ELF-1 (cell line): ENCODE results near the gene OVOL2.
A peak's percentile ranks its signal among the peaks of the same experiment; 100 is the strongest.

Experiments
- DNase-seq: peaks from one replicate; pipeline ENCODE4 v3.0.0-alpha.2; 2016; ENCODE audit warnings: low read depth, low spot score

Gene OVOL2

DNA sequence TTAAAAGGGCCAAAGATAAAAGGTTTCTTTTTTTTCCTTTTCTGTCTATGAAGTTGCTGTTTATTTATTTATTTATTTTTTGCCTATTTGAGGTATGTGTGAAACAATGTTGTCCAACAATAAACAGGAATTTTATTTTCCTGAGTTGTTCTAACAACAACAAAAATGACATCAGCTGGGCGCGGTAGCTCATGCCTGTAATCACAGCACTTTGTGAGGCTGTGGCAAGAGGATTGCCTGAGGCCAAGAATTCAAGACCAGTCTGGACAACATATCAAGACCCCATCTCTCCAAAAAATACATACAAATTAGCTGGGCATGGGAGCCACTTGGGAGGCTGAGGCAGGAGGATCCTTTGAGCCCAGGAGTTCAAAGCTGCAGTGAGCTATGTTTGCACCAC is 44.8 kb downstream of the OVOL2 start:
- DNase-seq = no peak

DNA sequence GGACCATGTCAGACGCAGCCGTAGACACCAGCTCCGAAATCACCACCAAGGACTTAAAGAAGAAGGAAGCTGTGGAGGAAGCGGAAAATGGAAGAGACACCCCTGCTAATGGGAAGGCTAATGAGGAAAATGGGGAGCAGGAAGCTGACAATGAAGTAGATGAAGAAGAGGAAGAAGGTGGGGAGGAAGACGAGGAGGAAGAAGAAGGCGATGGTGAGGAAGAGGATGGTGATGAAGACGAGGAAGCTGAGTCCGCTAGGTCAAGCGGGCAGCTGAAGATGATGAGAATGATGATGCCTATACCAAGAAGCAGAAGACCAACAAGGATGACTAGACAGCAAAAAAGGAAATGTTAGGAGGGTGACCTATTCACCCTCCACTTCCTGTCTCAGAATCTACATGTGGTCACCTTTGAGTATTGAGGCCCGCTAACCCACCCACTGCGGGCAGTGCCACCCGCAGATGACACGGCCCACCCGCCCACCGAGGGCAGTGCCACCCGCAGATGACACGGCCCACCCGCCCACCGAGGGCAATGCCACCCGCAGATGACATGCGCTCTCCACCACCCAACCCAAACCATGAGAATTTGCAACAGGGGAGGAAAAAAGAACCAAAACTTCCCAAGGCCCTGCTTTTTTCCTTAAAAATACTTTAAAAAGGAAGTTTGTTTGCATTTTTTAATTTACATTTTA is 45.6 kb downstream of the OVOL2 start:
- DNase-seq = no peak

DNA sequence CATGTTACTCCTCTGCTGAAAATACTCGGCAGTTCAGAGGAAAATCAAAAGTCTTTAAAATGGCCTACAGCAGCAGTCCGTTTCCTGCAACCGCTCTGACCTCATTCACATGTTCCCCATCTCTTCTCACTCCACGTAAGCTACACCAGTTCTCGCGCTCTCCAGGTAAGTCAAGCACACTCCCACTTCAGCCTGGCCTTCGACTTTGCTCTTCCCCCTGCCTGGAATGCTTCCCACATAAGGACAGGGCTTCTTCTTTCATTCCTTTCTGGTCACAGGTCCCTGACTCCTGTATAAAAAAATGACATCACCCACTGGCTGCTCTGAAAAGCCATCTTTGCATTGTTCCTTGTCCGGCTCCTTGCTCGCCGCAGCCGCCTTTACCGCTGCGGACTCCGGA is 46.2 kb downstream of the OVOL2 start:
- DNase-seq = peak; percentile 23

DNA sequence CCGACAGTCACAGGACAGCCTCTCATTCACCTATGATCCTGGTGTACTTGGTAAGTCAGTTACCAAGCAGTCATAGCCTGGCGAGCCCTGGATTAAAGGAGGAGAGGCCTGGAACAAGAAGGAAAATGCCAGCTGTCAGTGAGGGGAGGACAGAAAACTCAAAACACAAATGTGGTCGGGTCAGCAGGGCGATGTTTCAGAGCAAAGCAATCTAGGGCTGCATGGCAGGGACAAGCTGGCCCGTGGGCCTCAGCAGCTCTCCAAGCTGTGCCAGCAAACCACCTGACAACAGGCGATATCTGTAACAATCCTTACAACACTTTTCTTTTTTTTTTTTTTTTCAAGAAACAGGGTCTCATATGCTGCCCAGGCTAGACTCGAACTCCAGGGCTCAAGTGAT is 48.6 kb downstream of the OVOL2 start:
- DNase-seq = no peak

DNA sequence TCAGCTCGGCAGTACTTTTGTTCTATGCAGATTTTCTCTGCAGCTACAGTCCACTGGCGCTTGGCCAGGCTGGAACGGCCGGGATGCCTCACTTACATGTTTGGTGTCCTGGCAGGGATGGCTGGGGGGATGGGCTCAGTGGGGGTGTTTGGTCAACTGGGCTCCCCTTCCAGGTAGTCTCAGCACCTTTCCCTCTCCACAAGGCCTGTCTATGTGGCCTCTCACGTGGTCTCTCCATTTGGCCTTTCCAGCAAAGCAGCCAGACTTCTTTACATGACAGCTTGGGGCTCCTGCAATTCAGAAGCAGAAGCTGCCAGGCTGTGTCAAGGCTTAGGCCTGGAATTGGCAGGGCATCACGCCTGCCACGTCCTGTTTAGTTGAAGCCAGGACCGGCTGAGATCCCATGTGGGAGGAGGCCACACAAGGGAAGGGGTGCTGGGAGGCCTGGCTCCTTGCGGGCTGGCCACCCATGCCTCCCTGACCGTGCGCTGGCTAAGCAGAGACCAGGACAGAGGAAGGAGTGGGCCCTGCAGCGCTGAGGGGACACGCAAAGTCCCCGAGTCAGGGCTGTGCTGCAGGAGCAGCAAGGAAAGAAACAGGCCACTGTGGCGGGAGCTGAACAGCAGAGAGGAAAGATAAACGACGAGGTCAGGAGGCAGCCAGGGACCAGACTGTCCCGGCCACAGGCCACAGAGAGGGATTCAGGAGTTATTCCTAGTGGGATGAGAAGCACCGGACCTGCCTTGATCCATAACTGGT is 50.0 kb downstream of the OVOL2 start:
- no peak for DNase-seq

DNA sequence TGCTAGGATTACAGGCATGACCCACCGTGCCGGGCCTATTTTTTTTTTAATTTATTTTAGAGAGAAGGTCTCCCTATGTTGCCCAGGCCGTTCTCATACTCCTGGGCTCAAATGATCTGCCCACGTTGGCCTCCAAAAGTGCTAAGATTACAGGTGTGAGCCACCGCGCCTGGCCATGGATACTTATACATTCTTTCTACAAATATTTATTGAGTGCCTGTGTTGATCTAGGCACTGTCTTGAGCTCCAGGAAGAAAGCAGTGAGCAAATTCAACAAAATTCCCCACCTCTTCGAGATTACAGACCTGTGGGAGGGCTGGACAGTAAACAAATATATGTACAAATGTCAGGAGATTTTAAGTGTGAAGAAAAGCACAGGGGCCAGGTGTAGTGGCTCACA is 51.0 kb downstream of the OVOL2 start:
- DNase-seq = no peak

DNA sequence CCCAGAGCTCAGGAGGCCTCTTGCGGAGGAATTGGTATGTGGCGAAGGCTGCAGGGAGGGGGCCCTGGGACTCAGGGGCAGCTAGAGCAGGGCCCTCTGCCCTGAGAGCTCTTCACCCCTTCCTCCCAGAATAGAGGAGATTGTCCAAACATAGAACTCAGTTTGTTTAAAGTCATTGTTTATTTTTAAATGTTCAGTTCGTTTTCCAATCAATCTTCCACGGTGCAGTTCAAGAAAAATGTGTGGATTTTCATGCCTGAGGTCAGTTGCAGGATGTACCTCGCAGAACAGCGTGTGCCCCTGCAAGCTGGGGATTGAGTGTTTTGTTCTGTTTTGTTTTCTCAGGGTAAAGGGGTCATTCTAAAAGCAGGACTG is 51.7 kb downstream of the OVOL2 start:
- no peak for DNase-seq

DNA sequence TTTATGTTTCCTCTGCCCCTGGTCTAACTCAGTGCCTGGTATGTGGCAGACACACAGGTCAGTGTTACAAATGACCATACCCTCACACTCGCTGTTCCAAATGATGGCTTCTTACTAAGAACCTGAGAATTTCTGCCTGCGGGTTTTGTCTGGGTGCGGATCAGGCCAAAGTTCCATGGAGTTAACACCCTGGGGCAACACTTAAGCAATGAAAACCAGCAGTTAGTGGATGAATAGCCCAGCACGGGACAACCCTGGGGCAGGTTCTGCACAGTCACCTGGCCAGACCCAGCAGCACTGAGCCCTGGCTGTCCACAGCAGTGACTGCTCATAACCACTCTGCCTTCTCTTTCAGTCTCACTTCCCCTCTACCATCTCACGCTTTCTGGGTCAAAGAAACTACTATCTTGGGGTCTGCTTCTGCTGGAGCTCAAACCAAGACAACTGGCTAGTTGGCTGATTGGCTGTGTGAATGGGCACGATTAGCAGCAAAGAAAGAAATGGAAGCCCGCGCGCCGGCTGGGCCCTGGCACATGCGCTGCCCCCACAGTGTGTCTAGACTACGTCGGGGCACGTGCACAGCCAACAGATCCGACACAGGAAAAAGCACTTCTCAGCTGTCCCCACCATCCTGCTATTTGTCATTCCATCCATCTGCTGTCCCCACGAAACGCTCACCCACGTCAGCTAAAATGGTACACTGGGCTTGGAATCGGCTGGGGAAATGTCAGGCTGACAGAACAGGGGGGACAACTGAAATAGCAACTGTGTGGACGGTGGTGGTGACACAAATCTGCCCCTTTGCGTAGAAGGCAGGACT is 52.3 kb downstream of the OVOL2 start:
- DNase-seq = peak; percentile 94

DNA sequence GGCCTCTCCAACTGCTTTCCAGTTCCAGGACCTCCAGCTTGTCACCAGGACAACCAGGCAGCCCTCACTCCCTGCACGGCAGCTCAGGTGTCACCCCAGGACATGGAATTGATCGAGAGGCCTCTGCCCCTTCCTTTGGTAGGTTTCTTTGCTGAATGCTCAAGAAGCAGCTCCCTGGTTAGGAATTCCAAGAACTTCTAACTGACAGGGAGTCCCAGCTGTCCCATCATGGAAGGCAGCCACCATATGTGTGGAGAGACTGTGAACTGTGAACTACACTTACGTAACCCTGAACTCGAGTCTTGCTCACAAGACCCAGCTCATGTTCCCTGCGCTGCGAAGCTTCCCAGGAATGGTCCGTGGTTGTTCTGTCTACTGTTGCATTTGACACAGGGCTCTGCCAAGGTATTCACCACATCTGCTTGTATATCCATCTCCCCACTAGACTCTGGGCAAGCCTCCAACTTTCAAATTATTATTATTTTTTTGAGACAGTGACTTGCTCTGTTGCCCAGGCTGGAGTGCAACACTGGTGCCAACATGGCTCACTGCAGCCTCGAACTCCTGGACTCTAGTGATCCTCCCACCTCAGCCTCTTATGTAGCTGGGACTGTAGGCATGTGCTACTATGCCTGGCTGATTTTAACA is 53.2 kb downstream of the OVOL2 start:
- DNase-seq = peak; percentile 66

DNA sequence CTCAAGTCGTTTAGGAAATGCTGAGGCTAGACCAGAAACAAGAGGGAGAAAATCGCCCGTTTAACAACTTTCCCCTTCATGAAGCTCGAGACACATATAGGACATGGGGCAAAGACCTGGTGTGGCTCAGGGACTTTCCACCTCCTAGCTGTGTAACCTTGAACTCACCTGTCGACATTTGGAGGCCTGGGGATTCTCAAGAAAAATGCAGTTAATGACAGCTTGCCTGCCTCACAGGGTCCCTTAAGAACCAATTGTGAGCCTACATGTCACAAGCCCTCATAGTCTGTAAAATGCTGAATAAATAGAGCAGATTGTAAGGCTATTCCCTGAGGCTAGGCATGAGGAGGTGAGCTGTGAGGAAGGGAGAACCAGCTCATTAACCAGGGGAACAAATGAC is 53.8 kb downstream of the OVOL2 start:
- no peak for DNase-seq

DNA sequence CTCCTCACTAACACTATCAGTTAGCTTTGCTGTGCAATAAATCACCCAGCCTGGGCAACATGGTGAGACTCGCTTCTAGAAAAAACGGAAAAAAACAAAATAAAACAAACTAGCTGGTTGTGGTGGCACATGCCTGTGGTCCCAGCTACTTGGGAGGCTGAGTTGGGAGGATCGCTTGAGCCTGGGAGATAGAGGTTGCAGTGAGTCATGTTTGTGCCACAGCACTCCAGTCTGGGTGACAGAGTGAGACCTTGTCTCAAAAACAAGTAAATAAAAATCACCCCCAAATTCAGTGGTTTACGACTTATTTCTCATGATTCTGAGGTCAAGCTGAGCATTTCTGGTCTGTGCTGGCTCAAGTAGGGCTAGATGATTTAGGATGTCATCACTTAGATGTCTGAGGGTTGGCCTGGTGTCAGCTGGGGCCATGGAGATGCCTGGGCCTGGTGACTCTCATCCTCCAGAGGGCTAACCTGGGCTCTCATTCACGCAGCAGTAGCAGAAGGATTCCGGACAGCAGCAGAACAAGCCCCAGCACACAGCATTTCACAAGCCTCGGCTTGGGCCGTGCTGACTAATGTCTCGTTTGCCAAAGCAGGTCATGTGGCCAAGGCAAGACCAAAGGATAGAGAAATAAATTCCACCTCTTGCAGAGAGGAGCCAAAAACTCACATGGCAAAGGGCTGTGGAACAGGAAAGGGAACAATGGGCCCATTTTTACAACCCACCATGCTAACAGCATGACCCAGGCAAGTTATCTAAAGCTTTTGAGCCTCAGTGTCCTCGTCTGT is 56.4 kb downstream of the OVOL2 start:
- peak; percentile 46 for DNase-seq

DNA sequence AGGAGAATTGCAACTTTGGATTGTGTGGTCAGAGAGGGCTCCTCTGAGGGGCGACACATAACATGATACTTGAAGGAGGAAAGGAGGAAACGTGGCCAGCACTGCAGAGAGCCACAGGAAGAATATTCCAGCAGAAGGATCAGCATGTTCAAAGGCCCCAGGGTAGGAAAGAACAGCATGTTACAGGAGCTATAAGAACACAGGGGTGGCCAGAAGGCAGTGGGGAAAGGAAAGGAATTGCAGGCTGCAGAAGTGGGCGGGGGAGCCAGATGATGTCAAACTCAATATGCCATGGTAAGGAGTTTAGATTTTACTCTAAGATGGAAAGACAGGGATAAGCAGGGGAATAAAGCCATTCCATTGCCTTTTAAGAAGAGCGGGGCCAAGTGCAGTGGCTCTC is 58.1 kb downstream of the OVOL2 start:
- no peak for DNase-seq

DNA sequence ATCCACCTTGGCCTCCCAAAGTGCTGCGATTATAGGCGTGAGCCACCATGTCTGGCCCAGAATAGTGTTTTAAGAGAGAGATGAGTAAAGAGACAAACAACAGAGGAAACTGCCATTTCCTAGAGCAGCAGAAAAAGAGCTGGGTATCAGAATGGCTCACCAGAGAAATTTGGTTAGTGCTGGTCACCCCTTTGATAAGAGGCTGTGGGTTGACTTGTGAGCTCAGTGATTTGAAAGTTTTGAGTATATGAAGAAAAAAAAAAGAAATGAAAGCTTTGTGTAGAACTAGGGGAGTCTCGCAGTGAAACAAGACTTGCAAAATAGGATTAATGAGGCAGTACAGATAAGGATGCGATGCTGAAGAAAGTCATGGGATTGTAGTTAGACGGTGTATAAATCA is 59.3 kb downstream of the OVOL2 start:
- DNase-seq = no peak

DNA sequence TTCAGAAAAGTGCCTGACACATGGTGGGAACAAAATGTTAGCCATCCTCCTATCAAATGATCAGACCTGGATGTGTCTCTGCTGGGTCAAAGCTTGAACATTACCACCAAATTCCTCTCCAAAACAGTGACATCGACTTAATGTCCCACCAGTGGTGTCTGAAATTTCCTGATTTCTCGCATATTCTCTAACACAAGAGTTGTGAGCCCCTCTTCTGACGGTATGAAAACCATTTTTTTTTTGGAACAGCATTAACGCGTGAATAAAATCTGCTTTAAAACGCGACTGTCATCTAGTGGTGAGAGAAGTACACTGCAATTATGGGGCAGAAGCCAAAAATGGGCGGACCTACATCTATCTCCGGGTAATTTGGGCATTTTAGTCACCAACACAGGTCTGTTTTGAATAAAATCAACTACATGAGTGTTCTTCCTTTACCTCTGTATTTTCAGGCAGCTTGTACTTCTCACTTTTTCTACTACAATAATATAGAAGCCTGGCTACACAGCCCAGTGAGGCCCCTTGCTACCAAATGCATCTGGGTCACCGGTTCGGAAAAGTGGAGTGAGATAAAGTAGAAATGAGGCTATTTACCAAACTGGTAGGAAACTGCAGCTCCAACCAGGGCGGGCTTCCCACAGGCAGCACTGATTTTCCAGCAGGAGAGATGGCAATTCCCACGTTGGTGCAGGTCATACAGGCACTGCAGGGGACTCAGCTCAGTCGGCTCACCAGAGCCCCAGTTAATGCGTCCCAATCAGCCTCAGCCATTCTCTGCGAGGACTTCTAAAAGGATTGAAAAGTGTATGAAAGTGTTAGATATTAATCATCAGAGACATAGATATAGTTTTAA is 61.5 kb downstream of the OVOL2 start:
- peak; percentile 43 for DNase-seq

DNA sequence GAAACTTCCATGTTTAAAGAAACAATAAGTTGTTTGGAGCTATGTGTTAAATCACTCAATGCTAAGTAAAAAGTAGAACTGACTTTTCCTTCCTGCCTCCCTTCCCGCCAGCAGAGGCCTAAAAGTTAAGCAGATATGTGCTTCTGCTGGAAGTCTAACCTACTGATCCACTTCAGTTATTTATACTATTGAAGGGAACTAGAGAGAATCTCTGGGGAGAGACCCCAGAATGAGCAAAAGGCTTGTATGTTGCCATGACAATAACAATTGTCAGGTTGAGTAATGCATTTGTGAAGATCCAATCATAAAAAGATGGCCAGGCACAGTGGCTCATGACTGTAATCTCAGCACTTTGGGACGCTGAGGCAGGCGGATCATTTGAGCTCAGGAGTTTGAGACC is 64.2 kb downstream of the OVOL2 start:
- no peak for DNase-seq

DNA sequence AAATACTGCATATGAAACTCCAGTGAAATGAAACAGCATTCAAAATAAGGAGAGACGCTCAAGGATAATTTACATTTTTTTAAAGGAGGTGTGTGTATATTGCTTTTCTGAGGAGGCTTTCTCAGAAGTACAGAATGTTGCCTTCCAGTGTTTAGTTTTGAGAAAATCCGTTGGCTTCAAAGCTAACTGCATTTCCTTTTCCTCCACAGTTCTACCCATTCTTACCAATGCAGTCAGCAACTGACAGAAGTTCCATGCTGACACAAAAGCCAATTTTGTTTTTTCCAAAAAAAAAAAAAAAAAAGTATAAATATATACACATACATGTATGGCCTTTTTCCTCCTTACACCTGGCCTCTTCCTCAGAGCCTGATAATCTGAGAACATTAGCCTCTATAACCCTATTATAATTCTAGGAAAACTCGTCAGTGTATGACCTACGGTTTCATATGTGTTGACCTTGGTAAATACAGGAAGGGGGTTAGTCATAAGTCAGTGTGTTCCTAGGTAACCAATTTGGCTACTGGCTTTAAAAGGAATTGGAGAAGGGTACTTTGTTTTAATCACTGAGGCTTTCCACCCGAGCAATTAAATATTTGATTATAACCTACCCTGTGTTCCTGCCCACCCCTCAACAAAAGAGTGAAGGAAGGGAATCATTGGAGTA is 64.7 kb downstream of the OVOL2 start:
- no peak for DNase-seq

DNA sequence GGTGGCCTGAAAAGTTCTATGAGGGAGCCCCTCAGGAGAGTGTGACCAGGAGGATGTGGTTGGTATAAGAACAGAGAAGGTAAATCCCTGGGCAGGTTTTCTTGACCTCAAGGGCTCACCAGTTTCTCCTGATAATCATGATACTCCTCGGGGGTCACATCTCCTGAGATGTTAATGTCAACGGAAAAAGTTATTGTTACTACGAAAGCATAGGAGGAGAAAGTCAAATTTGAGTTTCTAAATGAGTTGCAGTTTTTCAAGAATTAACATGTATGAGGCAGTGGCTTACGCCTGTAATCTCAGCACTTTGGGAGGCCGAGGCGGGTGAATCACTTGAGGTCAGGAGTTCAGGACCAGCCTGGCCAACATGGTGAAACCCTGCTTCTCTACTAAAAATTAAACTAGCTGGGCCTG is 65.5 kb downstream of the OVOL2 start:
- DNase-seq = no peak

DNA sequence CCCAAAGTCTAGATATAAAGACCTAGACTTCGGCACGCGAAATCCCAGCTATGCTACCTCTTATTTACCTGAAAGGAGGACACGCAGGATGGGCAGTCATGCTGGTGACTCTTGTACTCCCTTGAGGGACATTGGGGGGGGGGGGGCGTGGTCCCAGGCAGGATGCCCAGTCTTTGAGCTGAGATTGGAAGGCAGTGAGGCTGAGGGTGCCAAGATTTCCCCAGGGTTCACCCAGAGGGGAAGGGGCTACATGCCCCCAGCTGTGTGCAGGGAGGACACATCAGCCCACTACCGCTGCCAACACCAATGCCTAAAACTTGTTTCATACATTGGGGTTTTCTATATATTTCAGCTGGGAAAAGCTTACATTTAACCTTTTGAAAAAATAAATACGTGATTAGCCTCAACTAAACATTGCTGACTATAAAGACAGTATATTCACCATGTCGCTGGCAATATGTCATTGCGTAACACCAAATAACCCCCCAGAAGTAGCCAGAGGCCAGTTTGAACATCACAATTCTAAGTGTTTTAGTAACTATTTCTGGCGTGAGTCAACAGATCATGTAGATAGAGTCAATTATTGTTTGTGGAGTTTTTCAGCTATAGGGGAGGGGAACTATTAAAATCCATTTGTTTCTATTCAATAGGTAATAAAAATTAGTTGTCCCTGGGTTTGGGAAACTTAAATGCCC is 67.3 kb downstream of the OVOL2 start:
- DNase-seq = no peak

DNA sequence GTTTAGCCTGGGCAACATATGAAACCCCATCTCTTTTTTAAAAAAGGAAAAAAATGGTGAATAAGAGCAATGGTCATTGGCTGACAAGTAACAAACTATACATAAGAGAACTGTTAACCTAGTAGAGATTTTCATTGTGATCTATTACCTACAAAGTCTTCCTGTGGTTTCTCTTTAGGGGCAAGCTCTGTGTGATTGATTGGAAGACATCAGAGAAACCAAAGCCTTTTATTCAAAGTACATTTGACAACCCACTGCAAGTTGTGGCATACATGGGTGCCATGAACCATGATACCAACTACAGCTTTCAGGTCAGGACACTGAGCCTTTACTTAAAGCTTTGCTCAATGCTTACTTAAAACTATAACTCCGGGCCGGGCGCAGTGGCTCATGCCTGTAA is 69.7 kb downstream of the OVOL2 start:
- no peak for DNase-seq
